ENCODE results near the gene COL27A1. TPM values are rescaled to one million over a fixed set of nuclear protein-coding genes. Genes with fewer than 3 reads are reported as not detected.
A peak's percentile ranks its signal among the peaks of the same experiment; 100 is the strongest.

COL27A1 gene
- total RNA-seq, 4 donors from 2014 or later, result 14.2 to 32.9 (median 20.7) TPM

- WGBS, result 34% methylated on average over 24 of the region's 31 CpGs
- peaks cover 21% of the 10 kb centered on the region for H3K27me3 ChIP-seq
- no peaks in the 10 kb centered on the region for H3K9me3 ChIP-seq
- peaks cover 48% of the 10 kb centered on the region for H3K4me1 ChIP-seq
- peak in 1 of 2 donors; percentile 76 for DNase-seq (ENCODE audit: low spot score in 2 of 2)
- TF ChIP-seq POLR2A (IDR thresholded peaks at IDR 0.05), result no peak
- no peak for TF ChIP-seq POLR2AphosphoS5 (IDR thresholded peaks at IDR 0.05)
- TF ChIP-seq CTCF (IDR thresholded peaks at IDR 0.05), result no peak
- no peak for TF ChIP-seq EP300 (IDR thresholded peaks at IDR 0.05)
- peak overlapping the region; percentile 75 for H3K27ac ChIP-seq
- no peaks in the 10 kb centered on the region for H3K36me3 ChIP-seq
- H3K4me3 ChIP-seq, result peak overlapping the region; percentile 83
These were observed 1.5 kb downstream of the COL27A1 start for GRCh38 chr9:114156657-114157421.

GRCh38 chr9:114157516-114158176 lies 2.3 kb downstream of the COL27A1 start:
- TF ChIP-seq POLR2AphosphoS5 (IDR thresholded peaks at IDR 0.05) (no peak), POLR2A (IDR thresholded peaks at IDR 0.05) (no peak), CTCF (IDR thresholded peaks at IDR 0.05) (no peak), EP300 (IDR thresholded peaks at IDR 0.05) (no peak)
- WGBS, result 65% methylated on average over 9 of the region's 9 CpGs
- DNase-seq (ENCODE audit: low spot score in 2 of 2), result no peak
- no peaks in the 10 kb centered on the region for H3K36me3 ChIP-seq
- peaks cover 21% of the 10 kb centered on the region for H3K27me3 ChIP-seq
- H3K9me3 ChIP-seq, result no peaks in the 10 kb centered on the region
- H3K4me3 ChIP-seq, result no peak overlapping the region
- H3K4me1 ChIP-seq, result peaks cover 54% of the 10 kb centered on the region
- peak overlapping the region; percentile 75 for H3K27ac ChIP-seq

- TF ChIP-seq POLR2AphosphoS5 (IDR thresholded peaks at IDR 0.05) (no peak), POLR2A (IDR thresholded peaks at IDR 0.05) (no peak), EP300 (IDR thresholded peaks at IDR 0.05) (no peak), CTCF (IDR thresholded peaks at IDR 0.05) (no peak)
- no peaks in the 10 kb centered on the region for H3K9me3 ChIP-seq
- no peaks in the 10 kb centered on the region for H3K36me3 ChIP-seq
- H3K27ac ChIP-seq, result no peak overlapping the region
- H3K27me3 ChIP-seq, result peaks cover 14% of the 10 kb centered on the region
- H3K4me3 ChIP-seq, result no peak overlapping the region
- 61% methylated on average over 10 of the region's 10 CpGs for WGBS
- DNase-seq (ENCODE audit: low spot score in 2 of 2), result no peak
- peaks cover 59% of the 10 kb centered on the region for H3K4me1 ChIP-seq
These were observed 3.3 kb downstream of the COL27A1 start for GRCh38 chr9:114158482-114159130.

- H3K27me3 ChIP-seq, result peaks cover 3% of the 10 kb centered on the region
- H3K27ac ChIP-seq, result no peak overlapping the region
- TF ChIP-seq EP300 (IDR thresholded peaks at IDR 0.05), result no peak
- no peak for TF ChIP-seq CTCF (IDR thresholded peaks at IDR 0.05)
- no peak for TF ChIP-seq POLR2A (IDR thresholded peaks at IDR 0.05)
- no peak for TF ChIP-seq POLR2AphosphoS5 (IDR thresholded peaks at IDR 0.05)
- no peaks in the 10 kb centered on the region for H3K36me3 ChIP-seq
- WGBS, result 26% methylated on average over 3 of the region's 3 CpGs
- H3K4me1 ChIP-seq, result peaks cover 54% of the 10 kb centered on the region
- H3K4me3 ChIP-seq, result no peak overlapping the region
- H3K9me3 ChIP-seq, result no peaks in the 10 kb centered on the region
- no peak for DNase-seq (ENCODE audit: low spot score in 2 of 2)
These were observed 4.4 kb downstream of the COL27A1 start for GRCh38 chr9:114159691-114160090.

GRCh38 chr9:114161513-114161912 lies 6.2 kb downstream of the COL27A1 start:
- Histone ChIP-seq H3K27ac (no peak overlapping the region), H3K9me3 (no peaks in the 10 kb centered on the region), H3K4me3 (no peak overlapping the region), H3K36me3 (no peaks in the 10 kb centered on the region), H3K4me1 (peaks cover 41% of the 10 kb centered on the region), H3K27me3 (no peaks in the 10 kb centered on the region)
- no peak for TF ChIP-seq POLR2AphosphoS5 (IDR thresholded peaks at IDR 0.05)
- TF ChIP-seq CTCF (IDR thresholded peaks at IDR 0.05), result no peak
- TF ChIP-seq POLR2A (IDR thresholded peaks at IDR 0.05), result no peak
- TF ChIP-seq EP300 (IDR thresholded peaks at IDR 0.05), result no peak
- no peak for DNase-seq (ENCODE audit: low spot score in 2 of 2)
- WGBS, result 84% methylated on average over 4 of the region's 4 CpGs
